ENCODE data around the gene ONECUT2.

ONECUT2 gene

GRCh38 chr18:57431467-57432080 is 3.6 kb upstream of the ONECUT2 start:
- DNase-seq (ENCODE audit: low read depth) = no peak

DNA sequence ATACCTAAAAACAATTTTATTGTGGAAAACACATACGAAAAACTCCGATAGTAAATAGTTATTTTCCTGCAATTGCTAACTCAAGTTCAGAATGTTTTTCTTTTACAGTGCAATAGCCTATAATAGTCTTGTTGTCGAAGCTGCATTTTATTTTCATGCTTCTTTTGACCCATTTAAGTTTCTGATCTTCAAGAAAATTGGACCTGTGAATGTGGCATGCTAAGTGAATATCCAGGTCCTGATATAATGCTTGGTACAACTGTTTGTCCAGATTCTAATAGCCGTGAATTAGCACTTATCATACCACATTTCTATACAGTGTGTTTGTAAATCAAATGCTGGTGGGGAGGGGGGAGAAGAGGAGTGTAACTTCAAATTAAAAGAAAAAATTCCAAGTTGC is 3.0 kb upstream of the ONECUT2 start:
- no peak for DNase-seq (ENCODE audit: low read depth)

GRCh38 chr18:57432751-57433400 is 2.3 kb upstream of the ONECUT2 start:
- DNase-seq (ENCODE audit: low read depth) = no peak

DNA sequence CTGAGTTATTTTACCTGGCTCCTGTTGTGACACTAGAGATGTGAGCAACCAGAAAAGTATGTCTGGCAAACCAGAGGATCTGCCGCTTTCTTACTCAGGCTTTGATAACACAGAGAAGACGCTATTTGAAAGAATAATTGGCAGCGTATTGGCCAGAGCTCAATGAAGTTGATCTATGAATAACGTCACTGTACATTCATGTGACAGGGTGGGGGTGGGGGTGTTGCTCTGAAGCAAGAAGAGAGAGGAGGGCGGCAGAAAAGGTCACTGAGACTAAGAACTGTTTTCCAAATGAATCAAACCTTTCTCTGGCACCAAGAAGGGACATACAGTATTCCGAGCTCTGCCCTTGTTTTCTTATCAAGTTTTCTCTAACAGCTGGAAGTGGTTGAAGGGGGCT is 1.7 kb upstream of the ONECUT2 start:
- DNase-seq (ENCODE audit: low read depth) = no peak

GRCh38 chr18:57433934-57434535 is 1.1 kb upstream of the ONECUT2 start:
- no peak for DNase-seq (ENCODE audit: low read depth)

- no peak for DNase-seq (ENCODE audit: low read depth)
Measured at GRCh38 chr18:57435846-57436190, 644 bp downstream of the ONECUT2 start.

GRCh38 chr18:57436191-57436964 is 1.2 kb downstream of the ONECUT2 start:
- no peak for DNase-seq (ENCODE audit: low read depth)

GRCh38 chr18:57436965-57437333 is 1.8 kb downstream of the ONECUT2 start:
- no peak for DNase-seq (ENCODE audit: low read depth)

GRCh38 chr18:57437402-57437765 is 2.2 kb downstream of the ONECUT2 start:
- DNase-seq (ENCODE audit: low read depth) = no peak

DNA sequence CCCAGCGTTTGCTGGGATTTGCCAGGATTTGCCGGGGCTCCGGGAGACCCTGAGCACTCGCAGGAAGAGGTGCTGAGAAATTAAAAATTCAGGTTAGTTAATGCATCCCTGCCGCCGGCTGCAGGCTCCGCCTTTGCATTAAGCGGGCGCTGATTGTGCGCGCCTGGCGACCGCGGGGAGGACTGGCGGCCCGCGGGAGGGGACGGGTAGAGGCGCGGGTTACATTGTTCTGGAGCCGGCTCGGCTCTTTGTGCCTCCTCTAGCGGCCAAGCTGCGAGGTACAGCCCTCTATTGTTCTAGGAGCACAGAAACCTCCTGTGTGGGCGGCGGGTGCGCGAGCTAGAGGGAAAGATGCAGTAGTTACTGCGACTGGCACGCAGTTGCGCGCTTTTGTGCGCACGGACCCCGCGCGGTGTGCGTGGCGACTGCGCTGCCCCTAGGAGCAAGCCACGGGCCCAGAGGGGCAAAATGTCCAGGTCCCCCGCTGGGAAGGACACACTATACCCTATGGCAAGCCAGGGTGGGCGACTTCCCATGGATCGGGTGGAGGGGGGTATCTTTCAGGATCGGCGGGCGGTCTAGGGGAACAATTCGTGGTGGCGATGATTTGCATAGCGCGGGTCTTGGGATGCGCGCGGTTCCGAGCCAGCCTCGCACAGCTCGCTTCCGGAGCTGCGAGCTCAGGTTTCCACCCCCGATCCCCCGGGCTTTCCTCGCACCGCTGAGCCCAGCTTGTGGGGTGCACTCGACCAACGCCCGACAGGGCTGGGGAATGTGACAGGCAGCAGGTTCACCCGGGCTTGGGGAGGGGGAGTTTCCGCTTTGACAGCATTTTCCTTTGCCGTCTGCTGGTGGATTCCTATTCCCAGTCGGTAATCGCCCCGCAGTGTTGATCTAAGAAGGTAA is 2.8 kb downstream of the ONECUT2 start:
- DNase-seq (ENCODE audit: low read depth) = no peak

- no peak for DNase-seq (ENCODE audit: low read depth)
Measured at GRCh38 chr18:57438743-57439608, 3.8 kb downstream of the ONECUT2 start.

- no peak for DNase-seq (ENCODE audit: low read depth)
Measured at GRCh38 chr18:57439609-57439968, 4.4 kb downstream of the ONECUT2 start.

DNA sequence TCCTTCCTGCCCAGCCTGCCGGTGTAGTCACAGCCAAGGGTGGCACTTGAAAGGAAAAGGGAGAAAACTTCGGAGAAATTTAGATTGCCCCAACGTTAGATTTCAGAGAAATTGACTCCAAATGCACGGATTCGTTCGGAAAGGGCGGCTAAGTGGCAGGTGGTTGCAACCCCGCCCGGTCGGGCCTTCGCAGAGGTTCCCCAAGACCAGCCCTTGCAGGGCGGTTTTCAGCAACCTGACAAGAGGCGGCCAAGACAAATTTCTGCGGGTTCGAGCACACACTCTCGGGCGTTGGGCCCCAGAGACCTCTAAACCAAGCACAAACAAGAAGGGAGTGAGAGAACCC is 4.8 kb downstream of the ONECUT2 start:
- DNase-seq (ENCODE audit: low read depth) = no peak

DNA sequence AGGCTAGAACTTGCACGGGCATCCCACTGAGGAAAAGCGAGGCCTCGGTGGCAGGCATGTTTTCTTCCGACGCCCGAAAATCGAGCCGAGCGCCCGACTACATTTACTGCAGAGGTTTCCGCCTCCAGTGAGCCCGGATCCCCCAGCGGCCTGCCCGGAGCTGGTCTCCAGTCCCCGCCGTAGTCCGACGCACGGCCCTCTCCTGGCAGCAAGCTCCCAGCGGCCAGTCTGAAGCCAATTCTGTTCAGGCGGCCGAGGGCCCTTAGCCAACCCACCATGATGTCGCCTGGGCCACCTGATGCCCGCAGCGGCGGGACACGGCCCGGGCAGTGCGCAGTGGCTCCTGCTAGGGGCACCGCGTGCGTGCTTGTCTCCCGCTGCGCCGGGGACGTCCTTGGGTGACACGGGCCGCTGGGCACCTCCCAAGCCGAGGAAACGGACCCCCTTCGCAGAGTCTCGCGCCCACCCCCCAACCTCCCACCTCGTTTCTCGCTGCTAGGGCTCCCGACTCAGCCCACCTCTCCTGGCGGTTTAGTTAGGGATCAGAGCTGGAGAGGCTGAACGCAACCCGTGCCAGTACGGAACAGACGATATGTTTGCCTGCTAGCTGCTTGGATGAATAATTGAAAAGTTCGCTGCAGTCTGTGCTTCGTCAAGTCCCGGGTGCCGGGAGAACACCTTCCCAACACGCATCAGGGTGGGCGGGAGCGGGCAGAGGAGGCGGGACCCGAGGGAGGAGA is 5.3 kb downstream of the ONECUT2 start:
- DNase-seq (ENCODE audit: low read depth) = no peak

DNA sequence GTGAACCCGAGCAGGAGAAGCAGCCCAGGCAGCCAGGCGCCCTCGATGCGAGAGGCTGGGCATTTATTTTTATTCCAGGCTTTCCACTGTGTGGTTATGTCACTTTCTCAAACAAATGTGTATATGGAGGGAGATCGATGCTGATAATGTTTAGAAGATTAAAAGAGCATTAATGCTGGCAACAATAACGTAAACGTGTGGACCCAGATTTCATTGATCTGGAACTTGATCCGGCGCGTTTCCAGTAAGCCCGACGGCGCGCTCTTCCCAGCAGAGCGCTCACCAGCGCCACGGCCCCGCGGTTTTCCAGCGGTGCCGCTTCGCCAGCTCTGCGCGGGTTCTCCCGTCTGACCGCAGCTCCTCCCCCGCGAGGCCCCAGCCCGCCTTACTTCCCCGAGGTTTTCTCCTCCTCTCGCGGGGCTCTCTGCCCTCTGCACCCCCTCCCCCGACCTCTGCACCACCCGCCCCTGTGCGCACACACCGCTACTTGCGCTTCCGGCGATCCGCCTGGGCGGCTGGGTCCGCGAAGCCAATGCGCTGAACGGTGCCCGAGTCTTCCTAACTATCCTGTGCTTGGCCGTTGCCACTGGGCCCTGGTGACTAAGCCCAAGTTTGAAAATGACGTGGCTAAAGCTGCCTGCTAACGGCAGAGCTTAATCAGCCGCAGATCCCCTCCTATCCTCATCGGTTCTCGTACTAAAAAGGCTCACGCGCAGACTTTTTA is 6.1 kb downstream of the ONECUT2 start:
- DNase-seq (ENCODE audit: low read depth) = no peak

GRCh38 chr18:57443247-57443646 is 8.1 kb downstream of the ONECUT2 start:
- DNase-seq (ENCODE audit: low read depth) = no peak

DNA sequence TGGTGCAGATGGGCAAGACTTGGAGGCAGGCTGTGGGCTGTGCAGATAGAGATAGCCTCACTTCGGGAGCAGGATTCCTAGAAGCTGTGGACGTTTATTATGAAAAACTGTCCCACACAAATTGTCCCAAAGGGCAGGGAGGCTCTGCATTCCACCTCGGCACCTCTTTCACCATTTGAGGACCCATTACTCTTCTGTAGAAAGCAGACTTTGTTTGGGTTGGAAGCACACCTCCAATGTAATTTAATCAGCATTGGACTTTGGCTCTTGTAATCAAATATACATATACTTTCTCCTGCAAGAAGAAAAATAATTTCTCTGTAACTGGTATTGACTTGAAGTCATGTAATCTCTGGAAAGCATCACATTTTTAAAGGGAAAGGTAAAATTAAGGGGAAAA is 8.5 kb downstream of the ONECUT2 start:
- no peak for DNase-seq (ENCODE audit: low read depth)

- no peak for DNase-seq (ENCODE audit: low read depth)
Measured at GRCh38 chr18:57444301-57444759, 9.2 kb downstream of the ONECUT2 start.

GRCh38 chr18:57445488-57446319 is 10.5 kb downstream of the ONECUT2 start:
- no peak for DNase-seq (ENCODE audit: low read depth)

Measured in activated T-cell treated with anti-CD3 and anti-CD28 coated beads for 1 hour (primary cell).